HG03575 (cell line): Measurements from ENCODE around the gene RNFT2.
"Not testable (repeated sequence)": the region's sequence is repeated elsewhere in the genome, so short reads cannot be mapped to it uniquely, and the experiment has no call there.

Source experiments
- ATAC-seq: cut with Tn5 transposase; IDR thresholded peaks from one replicate; pipeline ENCODE4 v1.9.1; 2021; ENCODE audit not compliant: unreplicated experiment, insufficient number of reproducible peaks, low FRiP score; ENCODE audit errors: extremely low read depth

Gene RNFT2

DNA sequence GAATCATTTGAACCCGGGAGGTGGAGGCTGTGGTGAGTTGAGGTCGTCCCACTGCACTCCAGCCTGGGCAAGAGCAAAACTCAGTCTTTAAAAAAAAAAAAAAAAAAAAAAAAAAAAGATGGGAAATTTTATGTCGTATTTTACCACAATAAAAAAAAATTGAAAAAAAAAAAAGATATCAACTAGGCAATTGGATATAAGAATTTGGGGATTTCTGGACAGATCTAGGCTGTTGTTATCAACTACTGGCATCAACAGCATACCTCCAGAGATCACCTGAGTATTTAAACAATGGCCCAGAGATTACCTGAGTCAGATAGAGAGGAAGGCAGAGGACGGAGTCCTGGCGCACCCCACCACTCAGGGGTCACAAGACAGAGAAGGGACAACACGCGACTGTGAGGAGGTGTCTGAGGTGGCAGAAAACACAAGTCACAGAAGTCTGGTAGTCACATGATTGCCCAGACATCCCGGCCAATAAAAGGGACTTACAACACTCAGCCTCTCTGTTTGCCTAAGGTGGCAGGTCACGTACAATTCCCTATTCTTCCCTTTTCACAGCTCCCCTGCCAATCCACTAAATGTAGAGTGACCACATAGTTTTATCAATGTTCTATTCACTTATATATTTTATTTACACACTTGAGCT lies 2.0 kb upstream of the RNFT2 start:
- ATAC-seq = no peak

DNA sequence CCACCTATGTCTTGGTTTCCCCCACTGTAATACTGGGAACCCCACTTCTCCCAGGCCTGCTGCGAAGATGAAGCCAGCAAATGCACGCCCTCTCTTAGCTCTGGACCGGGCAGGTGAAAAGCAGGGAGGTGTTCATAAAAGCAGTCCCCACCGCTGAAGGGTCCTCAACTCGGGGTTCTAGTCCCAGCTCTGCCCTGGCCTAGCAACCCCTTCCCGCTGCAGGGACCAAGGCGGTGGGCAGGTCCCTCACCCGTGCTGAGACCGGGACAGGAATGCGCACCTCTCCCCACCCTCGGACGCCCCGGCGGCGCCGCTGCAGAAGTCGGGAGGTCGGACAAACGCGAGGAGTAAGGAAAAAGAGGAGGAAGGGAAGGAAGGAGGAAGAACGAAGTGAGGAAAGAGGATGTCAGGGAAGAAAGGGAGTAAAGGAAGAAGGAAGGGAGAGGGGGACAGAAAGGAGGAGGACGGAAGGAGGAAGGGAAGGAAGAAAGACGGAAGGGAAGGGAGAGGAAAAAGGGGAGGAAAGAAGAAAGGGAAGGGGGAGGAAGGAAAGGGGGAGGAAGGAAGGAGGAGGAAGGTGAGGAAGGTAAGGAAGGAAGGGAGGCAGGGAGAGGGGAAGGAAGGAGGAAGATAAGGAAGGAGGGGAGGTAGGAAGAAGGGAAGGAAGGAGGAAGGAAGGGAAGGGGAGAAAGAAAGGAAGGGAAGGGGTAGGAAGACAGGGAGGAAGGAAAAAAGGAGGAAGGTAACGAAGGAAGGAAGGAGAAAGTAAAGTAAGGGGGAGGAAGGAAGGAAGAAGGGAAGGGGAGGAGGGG lies 947 bp upstream of the RNFT2 start:
- no peak for ATAC-seq

DNA sequence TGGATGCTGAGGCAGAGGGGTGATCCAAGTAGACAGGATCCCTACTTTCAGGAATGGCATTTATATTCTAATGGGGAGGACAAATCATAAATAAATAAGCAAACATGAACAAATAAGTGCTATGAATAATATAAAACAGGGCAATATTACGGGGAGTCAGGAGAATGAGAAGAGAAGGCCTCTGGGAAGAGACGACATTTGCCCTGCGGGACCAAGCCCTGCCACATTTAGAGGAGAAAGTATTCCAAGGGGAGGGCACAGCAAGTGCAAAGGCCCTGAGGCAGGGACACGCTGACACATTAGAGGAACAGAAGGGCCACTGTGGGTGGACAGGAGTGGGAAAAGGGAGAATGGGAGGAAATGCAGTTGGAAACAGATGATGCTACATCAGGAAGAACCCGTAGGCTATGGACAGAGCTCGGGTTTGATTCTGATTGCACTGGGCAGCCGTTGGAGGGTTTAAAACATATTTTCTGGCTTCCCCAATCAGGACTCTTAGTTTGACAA lies 1.3 kb downstream of the RNFT2 start:
- no peak for ATAC-seq

DNA sequence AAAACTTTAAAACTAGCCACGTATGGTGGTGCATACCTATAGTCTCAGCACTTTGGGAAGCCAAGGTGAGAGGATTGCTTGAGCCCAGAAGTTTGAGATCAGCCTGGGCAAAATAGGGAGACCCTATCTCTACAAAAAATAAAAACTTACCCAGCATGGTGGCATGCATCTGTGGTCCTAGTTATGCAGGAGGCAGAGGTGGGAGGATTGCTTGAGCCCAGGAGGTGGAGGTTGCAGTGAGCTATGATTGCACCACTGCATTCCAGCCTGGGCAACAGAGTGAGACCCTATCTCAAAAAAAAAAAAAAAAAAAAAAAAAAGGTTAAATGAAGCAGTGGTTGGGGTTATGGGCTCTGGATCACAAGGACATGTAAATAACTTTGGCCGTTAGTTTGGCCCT lies 4.7 kb downstream of the RNFT2 start:
- not testable (repeated sequence) for ATAC-seq

DNA sequence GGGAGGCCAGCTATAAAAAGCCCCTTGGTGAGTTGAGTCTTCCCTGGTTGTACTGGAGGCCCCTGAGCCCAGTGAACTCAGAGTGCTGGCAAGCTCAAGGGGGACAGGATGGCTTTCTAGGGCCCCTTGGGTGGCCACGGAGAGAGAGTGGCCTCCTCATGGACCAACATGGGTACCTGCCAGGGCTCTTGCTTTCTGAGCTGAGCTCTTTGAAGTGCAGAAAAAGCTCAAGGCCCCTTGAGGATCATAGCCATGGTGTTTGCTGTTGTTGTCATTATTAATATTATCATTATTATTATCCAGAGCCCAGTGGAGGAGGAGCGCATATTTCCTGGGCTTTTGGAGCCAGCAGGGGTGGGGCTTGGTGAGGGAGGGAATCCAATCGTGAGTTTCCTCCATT lies 6.7 kb downstream of the RNFT2 start:
- no peak for ATAC-seq

DNA sequence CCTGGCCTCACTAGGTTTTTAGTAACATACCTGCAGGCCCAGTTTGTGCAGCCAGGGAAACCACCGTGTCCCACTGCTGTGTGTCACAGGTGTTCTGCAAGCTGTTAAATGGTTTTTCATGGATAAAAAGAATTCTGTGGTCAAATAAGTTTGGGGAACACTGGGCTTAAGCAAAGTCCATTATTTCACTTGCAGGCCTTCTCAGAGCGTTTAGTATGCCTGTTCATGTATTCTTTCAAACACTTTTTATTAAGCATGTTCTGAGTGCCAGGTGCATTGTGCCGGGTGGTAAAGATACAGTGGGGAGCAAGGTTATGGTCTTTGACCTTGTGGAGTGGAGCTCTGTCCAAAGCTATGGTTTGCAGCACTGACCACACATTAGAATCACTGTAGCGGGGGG lies 7.4 kb downstream of the RNFT2 start:
- ATAC-seq = no peak

DNA sequence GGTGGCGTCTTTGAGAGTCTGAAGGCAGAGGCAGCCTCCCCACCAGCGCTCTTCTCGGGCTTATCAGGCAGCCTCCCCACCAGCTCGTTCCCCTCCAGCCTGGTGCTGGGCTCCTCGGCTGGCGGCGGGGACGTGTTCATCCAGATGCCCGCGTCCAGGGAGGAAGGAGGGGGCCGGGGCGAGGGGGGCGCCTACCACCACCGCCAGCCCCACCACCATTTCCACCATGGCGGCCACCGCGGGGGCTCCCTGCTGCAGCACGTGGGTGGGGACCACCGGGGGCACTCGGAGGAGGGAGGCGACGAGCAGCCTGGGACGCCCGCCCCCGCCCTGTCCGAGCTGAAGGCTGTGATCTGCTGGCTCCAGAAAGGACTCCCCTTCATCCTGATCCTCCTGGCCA lies 11.8 kb downstream of the RNFT2 start:
- ATAC-seq = no peak

DNA sequence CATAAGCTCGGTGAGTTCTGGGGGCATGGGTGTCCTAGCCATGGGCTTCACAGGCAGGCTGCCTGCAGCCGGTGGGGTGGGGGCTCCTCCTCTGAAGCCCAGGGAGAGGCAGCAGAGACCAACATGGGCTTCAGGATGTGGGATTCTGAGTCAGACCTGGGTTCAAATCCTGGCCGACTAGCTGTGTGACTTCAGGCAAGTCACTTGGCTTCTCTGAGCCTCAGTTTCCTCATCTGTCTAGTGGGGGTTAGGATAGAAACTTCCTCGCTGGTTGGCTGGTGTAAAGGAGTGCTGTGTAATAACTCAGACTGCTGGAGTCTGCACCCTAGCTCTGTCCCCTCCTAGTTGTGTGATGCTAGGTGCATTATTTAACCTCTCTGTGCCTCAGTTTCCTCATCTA lies 12.2 kb downstream of the RNFT2 start:
- ATAC-seq = no peak

DNA sequence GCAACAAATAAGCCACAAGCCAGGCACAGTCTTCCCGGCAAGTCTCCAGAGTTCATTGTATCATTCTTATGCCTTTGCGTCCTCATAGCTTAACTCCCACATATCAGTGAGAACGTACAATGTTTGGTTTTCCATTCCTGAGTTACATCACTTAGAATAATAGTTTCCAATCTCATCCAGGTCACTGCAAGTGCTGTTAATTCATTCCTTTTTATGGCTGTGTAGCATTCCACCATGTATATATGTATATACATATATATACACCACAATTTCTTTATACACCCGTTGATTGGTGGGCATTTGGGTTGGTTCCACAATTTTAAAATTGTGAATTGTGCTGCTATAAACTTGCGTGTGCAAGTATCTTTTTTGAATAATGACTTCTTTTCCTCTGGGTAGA lies 16.0 kb downstream of the RNFT2 start:
- ATAC-seq = not testable (repeated sequence)

DNA sequence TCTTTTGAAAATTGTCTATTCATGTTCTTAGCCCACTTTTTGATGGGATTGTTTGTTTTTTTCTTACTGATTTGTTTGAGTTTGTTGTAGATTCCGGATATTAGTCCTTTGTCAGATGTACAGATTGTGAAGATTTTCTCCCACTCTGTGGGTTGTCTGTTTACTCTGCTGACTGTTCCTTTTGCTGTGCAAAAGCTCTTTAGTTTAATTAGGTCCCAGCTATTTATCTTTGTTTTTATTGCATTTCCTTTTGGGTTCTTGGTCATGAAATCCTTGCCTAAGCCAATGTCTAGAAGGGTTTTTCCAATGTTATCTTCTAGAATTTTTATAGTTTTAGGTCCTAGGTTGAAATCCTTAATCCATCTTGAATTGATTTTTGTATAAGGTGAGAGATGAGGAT lies 16.7 kb downstream of the RNFT2 start:
- ATAC-seq = not testable (repeated sequence)

DNA sequence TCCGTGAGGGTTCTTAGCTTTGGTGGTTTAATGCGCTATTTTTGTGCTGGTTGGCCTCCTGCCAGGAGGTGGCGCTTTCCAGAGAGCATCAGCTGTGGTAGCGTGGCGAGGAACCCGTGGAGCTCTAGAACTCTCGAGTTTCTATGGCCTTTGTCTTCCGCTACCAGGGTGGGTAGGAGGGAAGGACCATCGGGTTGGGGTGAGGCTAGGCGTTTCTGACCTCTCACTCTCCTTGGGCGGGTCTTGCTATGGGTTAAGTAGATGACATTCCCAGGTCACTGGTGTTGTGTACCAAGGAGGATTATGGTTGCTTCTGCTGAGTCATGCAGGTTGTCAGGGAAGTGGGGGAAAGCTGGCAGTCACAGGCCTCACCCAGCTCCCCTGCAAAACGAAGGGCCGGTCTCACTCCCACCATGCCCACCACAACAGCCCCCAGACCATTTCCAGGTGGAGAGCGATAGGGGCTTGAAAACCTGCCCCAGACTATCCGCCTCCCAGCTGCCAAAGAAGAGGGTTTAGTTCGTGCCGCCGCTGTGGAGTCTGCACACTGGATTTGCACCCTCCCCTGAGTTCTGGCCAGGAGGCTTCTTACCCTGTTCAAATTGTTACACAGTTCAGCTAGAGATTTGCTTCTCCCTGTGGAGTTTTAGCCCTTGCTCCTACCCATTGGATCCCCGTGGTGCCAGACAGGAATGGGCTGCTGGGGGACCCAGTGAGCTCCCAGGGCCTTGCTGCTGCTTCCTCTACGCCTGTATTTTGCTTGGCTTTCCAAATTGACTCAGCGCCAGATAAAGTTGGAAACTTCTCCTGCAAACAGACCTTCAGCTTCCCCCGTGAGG lies 21.9 kb downstream of the RNFT2 start:
- ATAC-seq = no peak

DNA sequence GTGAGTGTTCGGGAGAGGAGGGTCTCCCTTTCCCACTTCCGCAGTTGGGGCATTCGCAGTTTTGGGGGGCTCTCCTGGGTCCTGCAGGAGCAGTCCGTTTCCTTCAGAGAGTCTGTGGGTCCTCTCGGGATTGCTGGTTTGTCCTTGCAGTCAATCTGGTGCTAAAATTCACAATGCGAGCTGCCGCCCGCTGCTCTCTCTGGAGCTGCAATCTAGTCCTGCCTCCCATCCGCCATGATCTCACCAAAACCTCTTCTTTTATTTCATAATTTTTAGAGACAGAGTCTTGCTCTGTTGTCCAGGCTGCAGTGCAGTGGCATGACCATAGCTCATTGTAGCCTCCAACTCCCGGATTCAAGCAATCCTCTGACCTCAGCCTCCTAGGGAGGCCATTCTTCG lies 22.5 kb downstream of the RNFT2 start:
- no peak for ATAC-seq

DNA sequence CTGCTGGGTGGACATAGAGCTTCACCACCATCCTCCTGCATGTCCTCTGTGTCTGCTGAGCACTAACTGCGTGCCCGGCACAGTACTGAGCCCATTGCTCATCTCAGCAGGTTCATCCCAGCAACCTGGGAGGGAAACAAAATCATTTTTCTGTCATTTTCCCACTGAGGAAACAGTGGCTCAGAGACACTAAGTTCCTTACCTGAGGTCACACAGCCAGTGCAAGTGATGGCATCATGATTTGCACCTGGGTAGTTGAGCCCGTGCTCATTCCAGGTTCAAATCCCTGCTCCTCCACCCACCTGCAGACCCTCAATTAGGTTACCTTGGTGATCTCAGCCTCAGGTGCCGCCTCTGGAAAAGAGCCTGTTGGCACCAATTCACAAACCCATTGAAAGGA lies 23.4 kb downstream of the RNFT2 start:
- ATAC-seq = no peak

DNA sequence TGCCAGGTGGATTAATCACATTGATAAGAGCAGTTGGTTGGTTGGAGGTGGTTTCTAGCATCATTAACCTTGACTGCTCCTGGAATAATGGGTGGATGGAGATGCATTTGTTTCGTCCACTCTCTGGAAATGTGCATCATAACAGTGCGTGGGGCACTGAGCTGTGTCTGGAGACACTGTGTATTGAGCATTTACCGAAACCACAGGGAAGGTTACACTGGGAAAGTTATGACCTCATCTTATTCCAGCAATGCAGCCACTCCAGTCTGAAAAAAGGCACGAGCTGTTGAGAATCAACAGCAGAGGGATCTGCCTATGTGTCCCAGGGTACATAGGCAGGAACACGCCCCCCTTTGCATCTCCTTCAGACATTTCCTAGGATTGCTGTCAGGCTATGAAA lies 27.2 kb downstream of the RNFT2 start:
- ATAC-seq = no peak

DNA sequence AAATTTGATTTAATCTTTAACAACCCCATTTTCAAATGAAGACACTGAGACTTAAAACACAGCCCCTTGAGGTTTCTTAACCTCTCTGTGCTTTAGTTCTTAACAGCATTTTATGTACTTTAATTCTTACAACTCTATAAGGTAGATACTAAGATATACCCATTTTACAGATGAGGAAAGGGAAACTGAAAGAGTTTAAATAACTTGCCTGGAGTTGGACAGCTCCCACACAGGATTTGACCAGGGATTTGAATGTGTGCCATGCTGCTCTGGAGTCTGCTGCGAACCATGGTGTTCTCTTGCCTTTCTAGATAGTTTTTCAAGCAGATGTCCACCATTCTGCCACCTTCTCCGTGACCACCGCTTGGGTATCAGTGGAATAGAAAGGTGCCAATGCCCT lies 28.2 kb downstream of the RNFT2 start:
- no peak for ATAC-seq

DNA sequence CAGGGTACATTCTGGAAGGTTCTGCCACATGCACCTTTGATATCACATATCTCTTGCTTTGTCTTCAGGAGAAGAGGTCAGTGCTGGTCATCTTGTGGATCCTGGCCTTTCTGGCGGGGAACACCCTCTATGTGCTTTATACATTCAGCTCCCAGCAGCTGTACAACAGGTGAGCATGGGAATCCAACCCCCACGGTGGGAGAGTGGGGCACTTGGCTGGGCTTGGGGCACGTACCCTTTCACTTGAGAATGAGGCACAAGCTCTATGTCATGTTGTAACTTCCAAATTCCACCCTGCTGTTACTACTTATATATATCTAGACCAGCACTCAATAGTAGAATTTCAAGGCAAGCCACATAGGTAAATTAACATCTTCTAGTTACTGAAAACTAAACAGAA lies 28.6 kb downstream of the RNFT2 start:
- no peak for ATAC-seq

DNA sequence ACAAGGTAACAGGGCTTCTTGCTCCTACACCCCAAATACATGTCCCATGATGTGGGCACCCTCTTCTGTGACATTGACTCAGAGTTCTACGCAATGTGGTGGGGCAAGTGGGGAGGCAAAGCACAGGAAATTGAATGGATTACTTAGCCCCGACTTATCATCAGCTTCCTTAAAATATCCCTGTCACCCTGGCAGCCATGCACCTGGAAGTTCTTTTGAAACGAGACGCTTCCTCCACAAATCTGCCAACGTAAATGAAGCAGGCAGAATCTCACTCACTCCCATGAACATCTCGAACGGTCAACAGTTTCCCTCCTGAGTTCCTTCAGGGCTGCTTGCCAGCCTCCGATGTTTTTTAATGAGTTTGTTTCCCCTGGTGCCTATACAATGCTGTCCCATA lies 33.5 kb downstream of the RNFT2 start:
- ATAC-seq = no peak

DNA sequence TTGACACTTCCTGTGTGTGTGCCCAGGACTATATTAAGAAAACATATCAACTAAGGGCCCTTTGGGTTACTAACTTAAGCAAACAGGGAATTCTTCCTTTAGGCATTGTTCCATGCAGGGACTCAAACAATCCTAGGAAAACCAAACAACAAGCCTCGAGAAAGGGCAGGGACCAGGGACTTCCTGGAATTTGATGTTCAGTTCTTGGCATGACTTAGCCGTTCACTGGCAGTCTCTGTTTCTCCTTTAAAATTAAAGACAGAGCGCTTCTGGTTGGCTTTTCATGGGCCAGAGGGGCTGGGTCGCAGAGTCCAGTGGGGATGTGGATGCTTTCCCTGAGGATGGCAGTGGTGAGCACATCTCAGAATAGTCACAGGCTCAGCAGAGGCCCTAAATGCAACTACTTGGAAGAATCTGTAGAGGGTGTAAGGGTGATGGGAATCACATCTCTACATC lies 35.2 kb downstream of the RNFT2 start:
- ATAC-seq = no peak

DNA sequence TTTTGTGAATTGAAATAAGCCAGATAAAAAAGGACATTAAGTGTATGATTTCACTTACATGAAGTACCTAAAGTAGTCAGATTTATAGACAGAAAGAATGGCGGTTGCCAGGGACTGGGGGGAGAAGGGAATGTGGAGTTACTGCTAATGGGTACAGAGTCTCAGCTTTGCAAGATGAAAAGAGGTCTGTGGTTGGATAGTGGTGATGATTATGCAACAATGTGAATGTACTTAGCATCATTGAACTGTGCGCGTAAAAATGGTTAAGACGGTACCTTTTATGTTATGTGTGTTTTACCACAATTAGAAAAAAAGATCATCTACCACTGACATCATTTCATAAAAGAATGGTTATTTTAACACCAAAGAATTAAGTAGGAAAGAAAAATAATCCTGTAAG lies 35.9 kb downstream of the RNFT2 start:
- ATAC-seq = no peak

DNA sequence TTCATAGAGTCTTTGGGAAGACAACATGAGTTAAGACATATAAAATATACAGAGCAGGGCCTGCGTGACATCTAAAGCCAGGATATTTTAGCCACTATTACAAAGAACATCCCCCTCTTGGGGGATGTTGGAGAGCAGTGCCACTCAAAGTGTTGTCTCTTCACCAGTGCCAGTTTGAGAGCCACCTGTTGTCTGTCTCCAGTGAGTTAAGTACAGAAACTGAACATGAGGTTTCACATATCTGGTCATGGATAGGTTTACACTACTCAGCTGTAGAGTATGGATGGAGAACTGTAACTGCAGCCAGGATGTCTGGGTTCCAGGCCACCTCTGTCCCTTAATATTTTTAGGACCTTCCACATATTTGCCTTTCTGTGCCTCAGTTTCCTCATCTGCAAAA lies 39.1 kb downstream of the RNFT2 start:
- ATAC-seq = no peak
